Endothelial cell of umbilical vein (primary cell): ENCODE measurements around the gene NRGN.

Experiments
- EZH2 ChIP-seq: IDR thresholded peaks from 2 replicates; pipeline ENCODE4 v1.6.1; 2012; ENCODE audit warnings: borderline replicate concordance, low read depth, mild to moderate bottlenecking, moderate library complexity, low read length, inconsistent platforms; ENCODE audit not compliant: severe bottlenecking
- GATA2 ChIP-seq: IDR thresholded peaks from 2 replicates; pipeline ENCODE4 v1.7.0; 2011; ENCODE audit warnings: low read depth, mild to moderate bottlenecking, moderate library complexity, mixed read lengths, low read length; ENCODE audit not compliant: insufficient read length, insufficient read depth
- POLR2A ChIP-seq: IDR thresholded peaks from 2 replicates; pipeline ENCODE4 v1.6.1; 2012; ENCODE audit warnings: low read depth, mild to moderate bottlenecking, control low read depth, low read length
- POLR2AphosphoS5 ChIP-seq: IDR thresholded peaks from 2 replicates; pipeline ENCODE4 v1.6.1; 2012; ENCODE audit warnings: low read depth, mild to moderate bottlenecking, control low read depth, low read length, moderate library complexity; ENCODE audit not compliant: insufficient read depth
- TF ChIP-seq, protein P1 (sequence below), 2 donors: IDR thresholded peaks; 1 replicate in 1 of 2; 2 replicates in 1 of 2; pipeline ENCODE4 v1.5.1; 2011; ENCODE audit warnings: low read length in 2 of 2, mild to moderate bottlenecking in 2 of 2, moderate library complexity in 2 of 2, control low read depth in 1 of 2, inconsistent platforms in 1 of 2, low read depth in 1 of 2; ENCODE audit not compliant: insufficient read depth in 1 of 2; ENCODE audit errors: extremely low read depth in 1 of 2

DNA sequence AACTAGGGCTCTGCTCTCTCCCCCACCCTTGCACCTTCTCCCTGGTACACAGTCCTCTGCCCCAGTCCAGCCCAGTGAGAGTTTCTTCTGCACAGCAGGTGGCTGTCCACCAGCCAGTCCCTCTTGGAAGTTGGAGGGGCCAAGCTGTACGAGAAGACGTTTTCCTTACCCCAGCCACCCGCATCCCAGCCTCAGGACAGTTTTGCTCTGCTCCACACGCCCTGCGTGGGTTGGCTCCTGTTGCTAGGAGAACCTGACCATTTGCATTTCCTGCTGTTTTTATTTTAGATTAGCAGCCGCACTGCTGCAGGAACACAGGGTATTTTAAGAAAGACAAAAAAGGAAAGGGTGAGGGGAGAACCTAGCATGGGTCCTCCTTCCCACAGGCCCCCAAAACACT, 17.6 kb upstream of the NRGN start:
- TF ChIP-seq POLR2A (no peak), POLR2AphosphoS5 (no peak), GATA2 (no peak), EZH2 (no peak)
- TF ChIP-seq, protein P1, sequence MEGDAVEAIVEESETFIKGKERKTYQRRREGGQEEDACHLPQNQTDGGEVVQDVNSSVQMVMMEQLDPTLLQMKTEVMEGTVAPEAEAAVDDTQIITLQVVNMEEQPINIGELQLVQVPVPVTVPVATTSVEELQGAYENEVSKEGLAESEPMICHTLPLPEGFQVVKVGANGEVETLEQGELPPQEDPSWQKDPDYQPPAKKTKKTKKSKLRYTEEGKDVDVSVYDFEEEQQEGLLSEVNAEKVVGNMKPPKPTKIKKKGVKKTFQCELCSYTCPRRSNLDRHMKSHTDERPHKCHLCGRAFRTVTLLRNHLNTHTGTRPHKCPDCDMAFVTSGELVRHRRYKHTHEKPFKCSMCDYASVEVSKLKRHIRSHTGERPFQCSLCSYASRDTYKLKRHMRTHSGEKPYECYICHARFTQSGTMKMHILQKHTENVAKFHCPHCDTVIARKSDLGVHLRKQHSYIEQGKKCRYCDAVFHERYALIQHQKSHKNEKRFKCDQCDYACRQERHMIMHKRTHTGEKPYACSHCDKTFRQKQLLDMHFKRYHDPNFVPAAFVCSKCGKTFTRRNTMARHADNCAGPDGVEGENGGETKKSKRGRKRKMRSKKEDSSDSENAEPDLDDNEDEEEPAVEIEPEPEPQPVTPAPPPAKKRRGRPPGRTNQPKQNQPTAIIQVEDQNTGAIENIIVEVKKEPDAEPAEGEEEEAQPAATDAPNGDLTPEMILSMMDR (IDR thresholded peaks at IDR 0.05; ENCODE audit: extremely low read depth in 1 of 2, insufficient read depth in 1 of 2, low read depth in 1 of 2, low read length in 2 of 2) = no peak
